Osteocyte (in vitro differentiated cells): Measurements from ENCODE around the gene ESPN. TPM values are rescaled to one million over a fixed set of nuclear protein-coding genes. Genes with fewer than 3 reads are reported as not detected.

Experiments
- DNase-seq: peaks from one replicate; pipeline ENCODE4 v3.0.0; 2021; ENCODE audit warnings: mixed read lengths; ENCODE audit not compliant: unreplicated experiment; ENCODE audit errors: extremely low spot score
- H3K27ac Mint-ChIP-seq: one replicate; pipeline ENCODE4 v1.8.0; 2021; ENCODE audit warnings: mild to moderate bottlenecking, mixed read lengths; ENCODE audit not compliant: unreplicated experiment
- H3K27me3 Mint-ChIP-seq: one replicate; pipeline ENCODE4 v1.8.0; 2021; ENCODE audit warnings: mixed read lengths; ENCODE audit not compliant: unreplicated experiment
- H3K36me3 Mint-ChIP-seq: one replicate; pipeline ENCODE4 v1.8.0; 2021; ENCODE audit warnings: mixed read lengths; ENCODE audit not compliant: unreplicated experiment
- H3K4me1 Mint-ChIP-seq: one replicate; pipeline ENCODE4 v1.8.0; 2021; ENCODE audit warnings: mixed read lengths; ENCODE audit not compliant: unreplicated experiment
- H3K4me3 Mint-ChIP-seq: one replicate; pipeline ENCODE4 v1.8.0; 2021; ENCODE audit warnings: mild to moderate bottlenecking, moderate library complexity, mixed read lengths; ENCODE audit not compliant: unreplicated experiment
- H3K9me3 Mint-ChIP-seq: one replicate; pipeline ENCODE4 v1.8.0; 2021; ENCODE audit warnings: mixed read lengths; ENCODE audit not compliant: unreplicated experiment
- total RNA-seq: library from RNA; stranded (reverse); gene quantifications from 2 replicates; pipeline ENCODE4 v1.2.1, GENCODE V29; 2021
- TF ChIP-seq, protein P1 (sequence below): fragments of 200-600 bp; sonication (generic); IDR thresholded peaks from 2 replicates; pipeline ENCODE4 v1.5.0; 2021; ENCODE audit warnings: antibody characterized with exemption, mild to moderate bottlenecking, moderate library complexity

ESPN gene
- total RNA-seq, 1 donor from 2014 or later: not detected

DNA sequence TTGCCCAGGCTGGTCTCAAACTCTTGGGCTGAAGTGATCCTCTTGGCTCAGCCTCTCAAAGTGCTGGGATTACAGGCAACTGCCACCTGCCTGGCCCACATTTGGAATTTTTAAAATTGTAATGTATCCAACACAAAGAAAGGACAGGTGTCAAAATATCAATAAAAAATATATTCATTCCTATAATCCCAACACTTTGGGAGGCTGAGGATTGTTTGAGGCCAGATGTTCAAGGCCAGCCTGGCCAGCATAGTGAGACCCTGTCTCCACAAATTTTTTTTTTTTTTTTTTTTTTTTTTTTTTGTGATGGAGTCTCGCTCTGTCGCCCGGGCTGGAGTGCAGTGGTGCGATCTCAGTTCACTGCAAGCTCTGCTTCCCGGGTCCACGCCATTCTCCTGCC lies 14.8 kb upstream of the ESPN start:
- H3K4me3 Mint-ChIP-seq: no peak overlapping the region
- DNase-seq: no peak
- H3K36me3 Mint-ChIP-seq: no peaks in the 10 kb centered on the region
- TF ChIP-seq, protein P1, sequence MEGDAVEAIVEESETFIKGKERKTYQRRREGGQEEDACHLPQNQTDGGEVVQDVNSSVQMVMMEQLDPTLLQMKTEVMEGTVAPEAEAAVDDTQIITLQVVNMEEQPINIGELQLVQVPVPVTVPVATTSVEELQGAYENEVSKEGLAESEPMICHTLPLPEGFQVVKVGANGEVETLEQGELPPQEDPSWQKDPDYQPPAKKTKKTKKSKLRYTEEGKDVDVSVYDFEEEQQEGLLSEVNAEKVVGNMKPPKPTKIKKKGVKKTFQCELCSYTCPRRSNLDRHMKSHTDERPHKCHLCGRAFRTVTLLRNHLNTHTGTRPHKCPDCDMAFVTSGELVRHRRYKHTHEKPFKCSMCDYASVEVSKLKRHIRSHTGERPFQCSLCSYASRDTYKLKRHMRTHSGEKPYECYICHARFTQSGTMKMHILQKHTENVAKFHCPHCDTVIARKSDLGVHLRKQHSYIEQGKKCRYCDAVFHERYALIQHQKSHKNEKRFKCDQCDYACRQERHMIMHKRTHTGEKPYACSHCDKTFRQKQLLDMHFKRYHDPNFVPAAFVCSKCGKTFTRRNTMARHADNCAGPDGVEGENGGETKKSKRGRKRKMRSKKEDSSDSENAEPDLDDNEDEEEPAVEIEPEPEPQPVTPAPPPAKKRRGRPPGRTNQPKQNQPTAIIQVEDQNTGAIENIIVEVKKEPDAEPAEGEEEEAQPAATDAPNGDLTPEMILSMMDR: no peak
- no peaks in the 10 kb centered on the region for H3K9me3 Mint-ChIP-seq
- H3K27me3 Mint-ChIP-seq: peaks cover 54% of the 10 kb centered on the region
- peaks cover 8% of the 10 kb centered on the region for H3K4me1 Mint-ChIP-seq
- no peak overlapping the region for H3K27ac Mint-ChIP-seq

DNA sequence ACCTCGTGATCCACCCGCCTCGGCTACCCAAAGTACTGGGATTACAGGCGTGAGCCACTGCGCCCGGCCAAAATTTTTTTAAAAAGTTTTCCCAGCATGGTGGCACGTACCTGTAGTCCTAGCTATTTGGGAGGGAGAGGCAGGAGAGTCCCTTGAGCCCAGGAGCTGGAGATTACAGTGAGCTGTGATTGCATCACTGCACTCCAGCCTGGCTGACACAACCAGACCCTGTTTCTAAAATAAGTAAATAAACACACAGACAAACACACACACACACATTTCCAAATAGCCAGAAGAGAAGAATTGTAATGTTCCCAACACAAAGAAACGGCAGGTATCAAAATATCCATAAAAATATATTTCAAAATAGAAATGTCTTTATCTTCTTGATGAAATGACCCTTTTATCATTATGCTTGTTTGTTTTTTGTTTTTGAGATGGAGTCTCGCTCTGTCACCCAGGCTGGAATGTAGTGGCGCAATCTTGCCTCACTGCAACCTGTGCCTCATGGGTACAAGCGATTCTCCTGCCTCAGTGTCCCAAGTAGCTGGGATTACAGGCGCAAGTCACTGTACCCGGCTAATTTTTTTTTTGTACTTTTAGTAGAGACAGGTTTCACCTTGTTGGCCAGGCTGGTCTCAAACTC lies 14.2 kb upstream of the ESPN start:
- no peak overlapping the region for H3K4me3 Mint-ChIP-seq
- DNase-seq: no peak
- peaks cover 13% of the 10 kb centered on the region for H3K4me1 Mint-ChIP-seq
- peaks cover 50% of the 10 kb centered on the region for H3K27me3 Mint-ChIP-seq
- no peaks in the 10 kb centered on the region for H3K9me3 Mint-ChIP-seq
- H3K36me3 Mint-ChIP-seq: no peaks in the 10 kb centered on the region
- TF ChIP-seq, protein P1: no peak
- H3K27ac Mint-ChIP-seq: no peak overlapping the region

DNA sequence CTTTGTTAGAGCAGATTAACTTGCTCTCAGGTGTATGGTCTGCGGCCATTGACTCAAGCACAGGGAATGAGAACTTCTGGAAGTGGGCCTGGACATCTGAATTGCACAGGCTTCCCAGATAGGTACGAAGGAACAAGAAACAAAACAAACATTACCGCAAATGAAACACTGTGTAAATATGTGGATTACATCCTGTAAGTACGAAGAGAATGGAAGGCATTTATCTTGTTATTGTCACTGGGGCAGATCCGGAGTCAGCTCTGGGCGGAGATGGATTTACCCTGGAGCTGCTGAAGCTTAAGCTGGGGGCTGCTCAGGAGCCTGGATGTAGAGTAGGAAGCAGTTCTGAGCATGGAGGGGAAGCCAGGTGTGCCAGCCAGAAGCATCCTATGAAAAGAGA lies 11.7 kb upstream of the ESPN start:
- Mint-ChIP-seq H3K36me3 (no peaks in the 10 kb centered on the region), H3K9me3 (no peaks in the 10 kb centered on the region), H3K27ac (no peak overlapping the region), H3K27me3 (peaks cover 59% of the 10 kb centered on the region), H3K4me3 (no peak overlapping the region), H3K4me1 (peaks cover 14% of the 10 kb centered on the region)
- TF ChIP-seq, protein P1: no peak
- no peak for DNase-seq

DNA sequence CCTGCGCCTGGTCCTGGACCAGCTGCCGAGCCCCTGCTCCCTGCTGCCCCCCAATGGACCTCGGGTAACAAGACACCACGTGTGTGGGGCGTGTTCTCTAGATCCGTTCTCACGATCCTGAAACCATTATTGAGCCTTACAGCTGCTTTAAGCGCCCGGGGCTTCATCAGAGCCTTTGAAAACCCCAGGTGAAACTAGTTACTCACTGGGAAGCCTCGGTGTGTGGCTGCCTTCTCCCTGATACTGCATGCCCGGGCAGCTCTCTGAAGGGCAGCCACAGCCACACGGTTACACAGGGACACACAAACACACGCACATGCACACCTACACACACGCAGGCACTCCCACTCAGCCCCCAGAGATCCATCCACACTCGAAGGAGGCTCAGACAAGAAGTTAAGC lies 10.1 kb upstream of the ESPN start:
- Mint-ChIP-seq H3K4me3 (peak overlapping the region; percentile 17), H3K27ac (no peak overlapping the region), H3K9me3 (no peaks in the 10 kb centered on the region), H3K27me3 (peaks cover 62% of the 10 kb centered on the region), H3K36me3 (no peaks in the 10 kb centered on the region), H3K4me1 (peaks cover 16% of the 10 kb centered on the region)
- TF ChIP-seq, protein P1: peak; percentile 54
- no peak for DNase-seq

DNA sequence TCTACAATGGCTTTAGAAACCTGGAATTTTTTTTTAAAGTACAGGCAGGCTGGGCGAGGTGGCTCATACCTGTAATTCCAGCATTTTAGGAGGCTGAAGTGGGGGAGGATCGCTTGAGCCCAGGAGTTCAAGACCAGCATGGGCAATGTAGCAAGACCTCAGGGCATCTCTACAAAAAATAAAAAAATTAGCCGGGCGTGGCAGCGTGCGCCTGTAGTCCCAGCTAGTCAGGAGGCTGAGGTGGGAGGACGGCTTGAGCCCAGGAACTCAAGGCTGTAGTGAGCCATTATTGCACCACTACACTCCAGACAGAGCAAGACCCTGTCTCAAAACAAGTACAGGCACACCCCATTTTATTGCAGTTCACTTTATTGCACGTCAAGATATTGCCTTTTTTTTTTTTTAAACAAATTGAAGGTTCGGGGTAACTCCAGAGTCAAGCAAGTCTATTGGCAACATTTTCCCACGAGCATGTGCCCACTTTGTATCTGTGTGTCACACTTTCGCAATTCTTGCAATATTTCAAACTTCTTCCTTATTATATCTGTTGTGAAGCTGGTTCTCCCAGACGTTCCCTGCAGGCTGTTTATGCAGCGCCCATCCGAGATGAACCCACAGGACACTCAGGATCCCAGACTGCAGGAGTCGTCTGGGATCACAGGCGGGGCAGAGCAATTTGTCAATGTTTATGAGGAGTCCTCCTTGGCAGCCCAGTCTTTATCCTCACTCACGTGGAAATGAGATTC lies 9.5 kb upstream of the ESPN start:
- no peak overlapping the region for H3K4me3 Mint-ChIP-seq
- no peaks in the 10 kb centered on the region for H3K9me3 Mint-ChIP-seq
- peaks cover 17% of the 10 kb centered on the region for H3K4me1 Mint-ChIP-seq
- H3K27ac Mint-ChIP-seq: no peak overlapping the region
- no peak for DNase-seq
- H3K27me3 Mint-ChIP-seq: peaks cover 62% of the 10 kb centered on the region
- H3K36me3 Mint-ChIP-seq: no peaks in the 10 kb centered on the region
- TF ChIP-seq, protein P1: no peak
